ENCODE measurements around the gene CENPM.

CENPM gene

DNA sequence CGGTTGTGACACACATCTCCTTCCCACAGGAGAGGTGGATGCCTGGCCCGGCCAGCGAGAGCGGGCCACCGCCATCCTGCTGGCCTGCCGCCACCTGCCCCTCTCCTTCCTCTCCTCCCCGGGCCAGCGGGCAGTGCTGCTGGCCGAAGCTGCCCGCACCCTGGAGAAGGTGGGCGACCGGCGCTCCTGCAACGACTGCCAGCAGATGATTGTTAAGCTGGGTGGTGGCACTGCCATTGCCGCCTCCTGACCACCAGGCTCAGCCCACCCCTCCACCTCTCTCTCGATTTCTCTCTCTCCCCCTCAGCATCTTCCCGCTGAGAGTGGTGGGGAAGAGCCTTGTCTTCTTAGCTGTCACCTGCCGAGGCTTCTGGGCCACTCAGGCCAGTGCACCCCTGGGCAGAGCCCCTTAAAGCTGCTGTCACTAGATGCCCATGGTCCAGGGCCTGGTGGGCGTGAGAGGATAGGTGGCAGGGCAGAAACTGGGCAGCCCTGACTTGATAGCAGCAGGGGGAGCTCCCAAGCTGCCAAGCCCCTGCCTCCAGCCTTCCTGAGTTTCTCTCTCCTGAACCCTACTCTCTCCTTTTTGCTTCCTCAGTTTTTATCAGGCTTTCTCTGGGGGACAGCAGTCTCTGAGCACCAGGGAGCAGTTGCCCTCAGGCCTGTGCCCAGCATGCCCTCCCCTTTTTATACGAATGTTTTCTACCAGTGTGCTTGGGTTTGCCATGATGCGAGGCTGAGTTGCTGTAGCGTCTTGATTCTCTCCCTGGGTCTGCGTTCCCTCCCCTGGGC, 41.3 kb downstream of the CENPM start:
- DNase-seq (ENCODE audit: low read depth) = no peak
- TF ChIP-seq POLR2A (IDR thresholded peaks at IDR 0.05; ENCODE audit: extremely low read depth, insufficient read length) (no peak), MYC (IDR thresholded peaks at IDR 0.05; ENCODE audit: low read depth, low read length) (no peak)
- TF ChIP-seq, protein P1, sequence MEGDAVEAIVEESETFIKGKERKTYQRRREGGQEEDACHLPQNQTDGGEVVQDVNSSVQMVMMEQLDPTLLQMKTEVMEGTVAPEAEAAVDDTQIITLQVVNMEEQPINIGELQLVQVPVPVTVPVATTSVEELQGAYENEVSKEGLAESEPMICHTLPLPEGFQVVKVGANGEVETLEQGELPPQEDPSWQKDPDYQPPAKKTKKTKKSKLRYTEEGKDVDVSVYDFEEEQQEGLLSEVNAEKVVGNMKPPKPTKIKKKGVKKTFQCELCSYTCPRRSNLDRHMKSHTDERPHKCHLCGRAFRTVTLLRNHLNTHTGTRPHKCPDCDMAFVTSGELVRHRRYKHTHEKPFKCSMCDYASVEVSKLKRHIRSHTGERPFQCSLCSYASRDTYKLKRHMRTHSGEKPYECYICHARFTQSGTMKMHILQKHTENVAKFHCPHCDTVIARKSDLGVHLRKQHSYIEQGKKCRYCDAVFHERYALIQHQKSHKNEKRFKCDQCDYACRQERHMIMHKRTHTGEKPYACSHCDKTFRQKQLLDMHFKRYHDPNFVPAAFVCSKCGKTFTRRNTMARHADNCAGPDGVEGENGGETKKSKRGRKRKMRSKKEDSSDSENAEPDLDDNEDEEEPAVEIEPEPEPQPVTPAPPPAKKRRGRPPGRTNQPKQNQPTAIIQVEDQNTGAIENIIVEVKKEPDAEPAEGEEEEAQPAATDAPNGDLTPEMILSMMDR (IDR thresholded peaks at IDR 0.05; ENCODE audit: low read depth, low read length) = no peak
- TF ChIP-seq, protein P2, sequence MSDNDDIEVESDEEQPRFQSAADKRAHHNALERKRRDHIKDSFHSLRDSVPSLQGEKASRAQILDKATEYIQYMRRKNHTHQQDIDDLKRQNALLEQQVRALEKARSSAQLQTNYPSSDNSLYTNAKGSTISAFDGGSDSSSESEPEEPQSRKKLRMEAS (IDR thresholded peaks at IDR 0.05; ENCODE audit: low read depth, low read length) = no peak
- H3K4me3 ChIP-seq (ENCODE audit: low read depth, low read length) = no peak overlapping the region

DNA sequence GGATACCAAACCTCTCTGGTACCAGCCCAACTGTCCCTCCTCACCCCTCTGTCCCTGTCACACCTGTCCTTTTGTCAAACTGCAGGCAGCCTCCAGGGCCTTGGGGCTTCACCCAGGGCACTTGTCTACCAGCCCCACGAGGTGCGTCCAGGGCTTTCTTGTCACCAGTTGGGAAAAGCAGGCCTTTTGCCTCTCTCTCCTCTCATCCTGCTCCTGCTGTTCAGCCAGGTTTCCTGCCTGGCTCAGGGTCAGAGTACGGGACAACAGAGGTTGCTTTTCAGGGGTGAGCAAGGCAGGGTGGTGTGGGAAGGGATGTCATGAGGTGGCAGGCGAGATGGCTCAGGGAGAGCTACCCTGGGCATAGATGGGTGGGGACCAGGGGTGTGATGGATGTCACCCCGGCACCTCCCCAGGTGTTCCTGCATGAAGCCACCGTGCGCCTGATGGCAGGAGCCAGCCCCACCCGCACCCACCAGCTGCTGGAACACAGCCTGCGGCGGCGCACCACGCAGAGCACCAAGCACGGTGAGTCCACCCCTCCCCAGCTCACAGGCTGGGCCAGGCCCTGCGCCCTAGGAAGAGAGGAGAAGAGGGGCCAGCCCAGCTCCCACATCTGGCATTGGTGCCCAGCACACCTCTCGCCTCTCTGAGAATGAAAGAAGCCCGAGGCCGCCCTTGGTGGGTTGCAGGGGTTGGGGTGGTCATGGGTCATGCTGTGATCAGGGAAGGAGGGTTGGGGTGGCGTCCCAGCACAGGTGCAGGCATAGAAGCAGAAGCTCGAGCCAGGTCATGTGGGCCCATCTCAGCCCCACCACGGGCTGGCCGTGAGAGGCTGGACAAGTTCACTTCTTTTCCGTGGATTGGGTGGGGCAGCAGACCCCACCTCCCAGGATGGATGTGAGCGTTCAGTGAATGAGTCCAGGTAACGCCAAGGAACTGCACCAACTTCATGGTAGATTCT, 42.2 kb downstream of the CENPM start:
- no peak for DNase-seq (ENCODE audit: low read depth)
- H3K4me3 ChIP-seq (ENCODE audit: low read depth, low read length) = no peak overlapping the region
- TF ChIP-seq POLR2A (IDR thresholded peaks at IDR 0.05; ENCODE audit: extremely low read depth, insufficient read length) (no peak), MYC (IDR thresholded peaks at IDR 0.05; ENCODE audit: low read depth, low read length) (no peak)
- TF ChIP-seq, protein P2 (IDR thresholded peaks at IDR 0.05; ENCODE audit: low read depth, low read length) = no peak
- TF ChIP-seq, protein P1 (IDR thresholded peaks at IDR 0.05; ENCODE audit: low read depth, low read length) = no peak

DNA sequence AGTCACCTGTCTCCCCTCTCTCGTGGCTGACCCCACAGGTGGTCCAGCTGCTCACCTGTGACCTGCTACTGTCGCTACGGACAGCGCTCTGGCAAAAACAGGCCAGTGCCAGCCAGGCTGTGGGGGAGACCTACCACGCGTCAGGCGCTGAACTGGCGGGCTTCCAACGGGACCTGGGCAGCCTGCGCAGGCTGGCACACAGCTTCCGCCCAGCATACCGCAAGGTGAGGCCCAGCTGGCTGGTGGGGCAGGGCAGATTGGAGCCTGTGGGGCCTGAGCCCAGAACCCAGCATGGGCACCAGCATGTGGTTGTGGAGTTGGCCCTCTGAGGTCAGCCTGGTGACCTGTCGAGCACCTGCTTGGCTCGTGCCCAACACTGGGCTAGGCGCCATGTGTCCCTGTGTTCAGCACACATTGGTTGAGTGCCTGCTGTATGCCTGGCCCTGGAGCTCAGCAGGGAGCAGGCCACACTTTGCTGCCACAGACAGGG, 44.0 kb downstream of the CENPM start:
- DNase-seq (ENCODE audit: low read depth) = no peak
- TF ChIP-seq, protein P2 (IDR thresholded peaks at IDR 0.05; ENCODE audit: low read depth, low read length) = no peak
- TF ChIP-seq MYC (IDR thresholded peaks at IDR 0.05; ENCODE audit: low read depth, low read length) (no peak), POLR2A (IDR thresholded peaks at IDR 0.05; ENCODE audit: extremely low read depth, insufficient read length) (no peak)
- TF ChIP-seq, protein P1 (IDR thresholded peaks at IDR 0.05; ENCODE audit: low read depth, low read length) = no peak
- H3K4me3 ChIP-seq (ENCODE audit: low read depth, low read length) = no peak overlapping the region

DNA sequence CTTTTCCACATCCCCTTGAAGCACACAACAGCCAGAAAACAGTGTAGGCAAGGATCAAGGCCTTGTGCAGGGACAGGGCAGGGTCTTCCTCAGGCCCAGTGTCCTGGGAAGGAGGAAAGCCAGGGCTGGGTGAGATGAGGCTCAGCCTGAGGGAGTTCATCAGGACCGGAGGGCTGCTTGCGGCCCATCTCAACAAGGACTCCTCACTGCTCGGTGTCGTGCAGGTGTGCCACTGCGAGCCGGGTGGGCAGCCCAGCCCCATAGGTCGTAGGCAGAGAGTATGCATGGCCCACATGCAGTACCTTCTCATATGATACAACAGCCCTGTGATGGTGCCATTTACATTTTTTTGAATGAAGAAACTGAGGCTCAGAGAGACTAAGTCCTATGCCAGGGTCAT, 44.9 kb downstream of the CENPM start:
- H3K4me3 ChIP-seq (ENCODE audit: low read depth, low read length) = no peak overlapping the region
- no peak for DNase-seq (ENCODE audit: low read depth)
- TF ChIP-seq, protein P1 (IDR thresholded peaks at IDR 0.05; ENCODE audit: low read depth, low read length) = no peak
- TF ChIP-seq POLR2A (IDR thresholded peaks at IDR 0.05; ENCODE audit: extremely low read depth, insufficient read length) (no peak), MYC (IDR thresholded peaks at IDR 0.05; ENCODE audit: low read depth, low read length) (no peak)
- TF ChIP-seq, protein P2 (IDR thresholded peaks at IDR 0.05; ENCODE audit: low read depth, low read length) = no peak

DNA sequence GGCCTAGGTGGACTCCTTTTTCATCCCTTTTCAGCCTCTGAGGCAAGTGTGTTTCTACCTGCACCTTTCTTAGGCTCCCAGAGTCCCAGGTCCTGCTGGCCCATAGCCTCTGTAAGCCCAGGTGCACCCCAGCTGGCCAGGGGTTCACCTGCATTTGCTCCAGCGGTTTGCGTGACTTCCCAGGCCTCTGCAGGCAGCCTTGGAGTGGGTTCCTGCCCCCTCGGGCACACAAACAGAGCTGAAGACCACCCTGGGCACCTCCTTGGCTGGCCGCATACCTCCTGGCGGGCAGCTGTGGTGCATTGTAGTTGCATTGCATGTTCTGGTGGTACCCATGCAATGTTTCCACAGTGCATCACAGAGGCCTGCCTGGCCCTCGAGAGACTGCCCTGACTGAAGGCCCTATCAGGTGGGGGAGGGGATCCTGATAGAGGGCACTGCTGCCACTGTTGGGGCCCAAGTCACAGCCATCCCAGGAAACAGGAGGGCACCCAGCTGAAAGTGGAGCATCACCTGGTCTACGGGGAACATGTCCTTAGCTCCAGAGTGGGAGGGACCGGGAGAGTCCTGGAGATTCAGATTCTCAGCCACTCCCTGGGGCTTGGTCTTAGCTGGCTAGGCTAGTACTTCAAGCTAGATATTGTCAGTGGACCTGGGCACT, 46.2 kb downstream of the CENPM start:
- H3K4me3 ChIP-seq (ENCODE audit: low read depth, low read length) = no peak overlapping the region
- no peak for DNase-seq (ENCODE audit: low read depth)
- TF ChIP-seq, protein P2 (IDR thresholded peaks at IDR 0.05; ENCODE audit: low read depth, low read length) = no peak
- TF ChIP-seq POLR2A (IDR thresholded peaks at IDR 0.05; ENCODE audit: extremely low read depth, insufficient read length) (no peak), MYC (IDR thresholded peaks at IDR 0.05; ENCODE audit: low read depth, low read length) (no peak)
- TF ChIP-seq, protein P1 (IDR thresholded peaks at IDR 0.05; ENCODE audit: low read depth, low read length) = no peak
